ENCODE data around the gene ACSF3.

DNA sequence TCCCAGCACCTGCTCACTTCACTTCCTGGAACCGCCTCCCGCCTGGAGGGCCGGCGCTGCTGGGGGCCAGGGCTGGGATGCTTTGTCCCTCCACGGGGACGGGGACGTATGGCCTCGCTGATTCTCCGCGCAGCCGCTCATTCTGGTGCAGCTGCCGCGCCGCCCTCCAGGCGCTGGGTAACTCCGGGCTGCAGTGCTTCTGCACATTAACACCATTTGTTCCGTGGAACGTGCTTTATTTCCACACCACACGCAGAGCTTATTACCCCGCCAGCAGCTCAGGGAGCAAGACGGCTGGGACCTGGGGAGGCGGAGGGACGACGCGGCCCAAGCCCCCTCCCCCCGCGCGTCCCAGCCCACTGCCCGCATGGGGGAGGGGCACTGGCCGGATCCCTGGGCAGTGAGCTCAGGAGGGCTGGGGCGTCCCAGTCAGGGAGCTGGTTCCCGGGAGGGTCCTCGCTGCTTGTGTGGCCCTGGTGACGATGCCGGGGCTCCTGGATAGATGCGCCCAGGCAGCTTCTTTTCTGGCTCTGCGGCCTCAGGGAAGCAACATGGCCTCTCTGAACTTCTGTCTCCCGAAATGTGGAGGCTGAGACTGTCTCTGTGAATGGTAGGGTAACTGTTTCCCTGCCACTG is 45.4 kb upstream of the ACSF3 start:
- TF ChIP-seq CTCF (IDR thresholded peaks at IDR 0.05) (no peak), EZH2 (IDR thresholded peaks at IDR 0.05) (no peak), EZH2phosphoT487 (IDR thresholded peaks at IDR 0.05) (no peak)

All from neural progenitor cell (in vitro differentiated cells).